HEK293 (cell line): ENCODE measurements around the gene PRR33.

Experiments
- GFI1B ChIP-seq: fragments of 450-650 bp; formaldehyde crosslinking; IDR thresholded peaks from 2 replicates; pipeline ENCODE4 v1.5.1; 2016; ENCODE audit warnings: missing biosample characterization, missing genetic modification characterization
- KLF7 ChIP-seq: fragments of 450-650 bp; formaldehyde crosslinking; IDR thresholded peaks from 2 replicates; pipeline ENCODE4 v1.5.1; 2016; ENCODE audit warnings: missing biosample characterization, missing genetic modification characterization, borderline replicate concordance
- ZNF10 ChIP-seq: fragments of 450-650 bp; formaldehyde crosslinking; IDR thresholded peaks from 2 replicates; pipeline ENCODE4 v1.5.1; 2017; ENCODE audit warnings: missing biosample characterization, missing genetic modification characterization
- ZNF530 ChIP-seq: fragments of 450-650 bp; formaldehyde crosslinking; IDR thresholded peaks from 2 replicates; pipeline ENCODE4 v1.5.1; 2016; ENCODE audit warnings: low read depth, missing biosample characterization, missing genetic modification characterization
- ZNF629 ChIP-seq: fragments of 450-650 bp; formaldehyde crosslinking; IDR thresholded peaks from 2 replicates; pipeline ENCODE4 v1.5.1; 2017; ENCODE audit warnings: missing biosample characterization, missing genetic modification characterization
- ZNF707 ChIP-seq: fragments of 450-650 bp; formaldehyde crosslinking; IDR thresholded peaks from 2 replicates; pipeline ENCODE4 v1.5.1; 2016; ENCODE audit warnings: missing biosample characterization, missing genetic modification characterization
- ZNF837 ChIP-seq: fragments of 450-650 bp; formaldehyde crosslinking; IDR thresholded peaks from 2 replicates; pipeline ENCODE4 v1.5.1; 2016; ENCODE audit warnings: missing biosample characterization, missing genetic modification characterization
- ZSCAN23 ChIP-seq: fragments of 450-650 bp; formaldehyde crosslinking; IDR thresholded peaks from 2 replicates; pipeline ENCODE4 v1.5.1; 2016; ENCODE audit warnings: missing biosample characterization, missing genetic modification characterization
- TF ChIP-seq, protein P1 (sequence below): fragments of 450-650 bp; formaldehyde crosslinking; IDR thresholded peaks from 2 replicates; pipeline ENCODE4 v1.5.1; 2016; ENCODE audit warnings: missing biosample characterization, missing genetic modification characterization
- TF ChIP-seq, protein P2 (sequence below): fragments of 450-650 bp; formaldehyde crosslinking; IDR thresholded peaks from 2 replicates; pipeline ENCODE4 v1.5.1; 2016; ENCODE audit warnings: missing biosample characterization, missing genetic modification characterization
- TF ChIP-seq, protein P3 (sequence below): fragments of 450-650 bp; formaldehyde crosslinking; IDR thresholded peaks from 2 replicates; pipeline ENCODE4 v1.5.1; 2017; ENCODE audit warnings: missing biosample characterization, missing genetic modification characterization
- TF ChIP-seq, protein P4 (sequence below): fragments of 450-650 bp; formaldehyde crosslinking; IDR thresholded peaks from 2 replicates; pipeline ENCODE4 v1.5.1; 2016; ENCODE audit warnings: missing biosample characterization, missing genetic modification characterization
- TF ChIP-seq, protein P5 (sequence below): fragments of 450-650 bp; formaldehyde crosslinking; IDR thresholded peaks from 2 replicates; pipeline ENCODE4 v1.5.1; 2016; ENCODE audit warnings: missing biosample characterization, missing genetic modification characterization, low read depth

DNA sequence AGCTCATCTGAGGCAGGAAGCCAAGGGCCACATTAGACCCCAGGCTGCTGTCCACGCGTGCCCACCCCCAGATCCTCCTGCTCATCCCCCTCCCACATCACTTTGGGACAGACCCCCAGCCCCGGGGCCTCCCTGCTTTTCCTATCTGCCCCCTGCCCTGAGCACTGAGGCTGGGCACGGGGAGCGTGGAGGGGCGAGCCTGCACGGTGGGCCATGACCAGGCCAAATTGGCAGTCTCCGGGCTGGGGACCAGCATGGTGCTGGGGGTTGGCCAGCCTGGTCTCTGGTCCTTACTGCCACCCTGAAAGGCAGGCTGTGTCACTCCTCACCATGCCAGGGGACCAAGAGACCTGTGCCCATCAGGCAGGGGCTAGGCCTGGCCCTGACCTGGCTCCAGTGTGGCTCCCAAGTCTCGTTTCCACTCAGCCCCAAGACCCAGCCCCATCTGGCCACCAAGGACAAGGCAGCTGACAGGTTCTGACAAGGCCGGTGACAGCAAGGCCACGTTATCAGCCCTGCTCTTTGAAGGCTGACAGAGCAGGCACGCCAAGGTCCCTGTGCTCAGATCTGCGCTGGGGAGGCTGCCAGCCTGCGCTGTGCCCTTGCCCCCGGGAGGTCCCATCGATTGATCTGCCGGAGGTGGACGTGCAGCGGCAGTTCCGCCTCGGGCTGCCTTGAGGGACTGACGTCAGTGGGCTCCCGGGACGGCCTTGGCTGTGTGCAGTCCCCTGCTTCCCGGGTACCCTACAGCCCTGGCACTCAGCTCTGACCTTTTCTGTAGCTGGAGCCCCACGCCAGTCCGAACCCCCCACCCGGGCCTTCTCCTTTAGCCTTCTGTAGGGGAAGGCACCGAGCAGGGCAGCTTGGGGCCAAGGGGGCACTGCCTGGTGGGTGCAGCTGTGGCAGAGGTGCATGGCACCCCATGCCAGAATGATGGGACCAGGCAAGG lies 49.3 kb downstream of the PRR33 start:
- TF ChIP-seq ZNF837 (tag by site-specific recombination) (no peak), ZNF707 (tag by site-specific recombination) (no peak), ZNF10 (tag by site-specific recombination) (no peak), ZNF530 (no peak), ZSCAN23 (tag by site-specific recombination) (no peak), ZNF629 (no peak), GFI1B (no peak), KLF7 (no peak)
- TF ChIP-seq, protein P1, sequence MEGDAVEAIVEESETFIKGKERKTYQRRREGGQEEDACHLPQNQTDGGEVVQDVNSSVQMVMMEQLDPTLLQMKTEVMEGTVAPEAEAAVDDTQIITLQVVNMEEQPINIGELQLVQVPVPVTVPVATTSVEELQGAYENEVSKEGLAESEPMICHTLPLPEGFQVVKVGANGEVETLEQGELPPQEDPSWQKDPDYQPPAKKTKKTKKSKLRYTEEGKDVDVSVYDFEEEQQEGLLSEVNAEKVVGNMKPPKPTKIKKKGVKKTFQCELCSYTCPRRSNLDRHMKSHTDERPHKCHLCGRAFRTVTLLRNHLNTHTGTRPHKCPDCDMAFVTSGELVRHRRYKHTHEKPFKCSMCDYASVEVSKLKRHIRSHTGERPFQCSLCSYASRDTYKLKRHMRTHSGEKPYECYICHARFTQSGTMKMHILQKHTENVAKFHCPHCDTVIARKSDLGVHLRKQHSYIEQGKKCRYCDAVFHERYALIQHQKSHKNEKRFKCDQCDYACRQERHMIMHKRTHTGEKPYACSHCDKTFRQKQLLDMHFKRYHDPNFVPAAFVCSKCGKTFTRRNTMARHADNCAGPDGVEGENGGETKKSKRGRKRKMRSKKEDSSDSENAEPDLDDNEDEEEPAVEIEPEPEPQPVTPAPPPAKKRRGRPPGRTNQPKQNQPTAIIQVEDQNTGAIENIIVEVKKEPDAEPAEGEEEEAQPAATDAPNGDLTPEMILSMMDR (tag by site-specific recombination): no peak
- TF ChIP-seq, protein P2, sequence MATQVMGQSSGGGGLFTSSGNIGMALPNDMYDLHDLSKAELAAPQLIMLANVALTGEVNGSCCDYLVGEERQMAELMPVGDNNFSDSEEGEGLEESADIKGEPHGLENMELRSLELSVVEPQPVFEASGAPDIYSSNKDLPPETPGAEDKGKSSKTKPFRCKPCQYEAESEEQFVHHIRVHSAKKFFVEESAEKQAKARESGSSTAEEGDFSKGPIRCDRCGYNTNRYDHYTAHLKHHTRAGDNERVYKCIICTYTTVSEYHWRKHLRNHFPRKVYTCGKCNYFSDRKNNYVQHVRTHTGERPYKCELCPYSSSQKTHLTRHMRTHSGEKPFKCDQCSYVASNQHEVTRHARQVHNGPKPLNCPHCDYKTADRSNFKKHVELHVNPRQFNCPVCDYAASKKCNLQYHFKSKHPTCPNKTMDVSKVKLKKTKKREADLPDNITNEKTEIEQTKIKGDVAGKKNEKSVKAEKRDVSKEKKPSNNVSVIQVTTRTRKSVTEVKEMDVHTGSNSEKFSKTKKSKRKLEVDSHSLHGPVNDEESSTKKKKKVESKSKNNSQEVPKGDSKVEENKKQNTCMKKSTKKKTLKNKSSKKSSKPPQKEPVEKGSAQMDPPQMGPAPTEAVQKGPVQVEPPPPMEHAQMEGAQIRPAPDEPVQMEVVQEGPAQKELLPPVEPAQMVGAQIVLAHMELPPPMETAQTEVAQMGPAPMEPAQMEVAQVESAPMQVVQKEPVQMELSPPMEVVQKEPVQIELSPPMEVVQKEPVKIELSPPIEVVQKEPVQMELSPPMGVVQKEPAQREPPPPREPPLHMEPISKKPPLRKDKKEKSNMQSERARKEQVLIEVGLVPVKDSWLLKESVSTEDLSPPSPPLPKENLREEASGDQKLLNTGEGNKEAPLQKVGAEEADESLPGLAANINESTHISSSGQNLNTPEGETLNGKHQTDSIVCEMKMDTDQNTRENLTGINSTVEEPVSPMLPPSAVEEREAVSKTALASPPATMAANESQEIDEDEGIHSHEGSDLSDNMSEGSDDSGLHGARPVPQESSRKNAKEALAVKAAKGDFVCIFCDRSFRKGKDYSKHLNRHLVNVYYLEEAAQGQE (tag by site-specific recombination): no peak
- TF ChIP-seq, protein P3, sequence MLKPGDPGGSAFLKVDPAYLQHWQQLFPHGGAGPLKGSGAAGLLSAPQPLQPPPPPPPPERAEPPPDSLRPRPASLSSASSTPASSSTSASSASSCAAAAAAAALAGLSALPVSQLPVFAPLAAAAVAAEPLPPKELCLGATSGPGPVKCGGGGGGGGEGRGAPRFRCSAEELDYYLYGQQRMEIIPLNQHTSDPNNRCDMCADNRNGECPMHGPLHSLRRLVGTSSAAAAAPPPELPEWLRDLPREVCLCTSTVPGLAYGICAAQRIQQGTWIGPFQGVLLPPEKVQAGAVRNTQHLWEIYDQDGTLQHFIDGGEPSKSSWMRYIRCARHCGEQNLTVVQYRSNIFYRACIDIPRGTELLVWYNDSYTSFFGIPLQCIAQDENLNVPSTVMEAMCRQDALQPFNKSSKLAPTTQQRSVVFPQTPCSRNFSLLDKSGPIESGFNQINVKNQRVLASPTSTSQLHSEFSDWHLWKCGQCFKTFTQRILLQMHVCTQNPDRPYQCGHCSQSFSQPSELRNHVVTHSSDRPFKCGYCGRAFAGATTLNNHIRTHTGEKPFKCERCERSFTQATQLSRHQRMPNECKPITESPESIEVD (tag by site-specific recombination): no peak
- TF ChIP-seq, protein P4, sequence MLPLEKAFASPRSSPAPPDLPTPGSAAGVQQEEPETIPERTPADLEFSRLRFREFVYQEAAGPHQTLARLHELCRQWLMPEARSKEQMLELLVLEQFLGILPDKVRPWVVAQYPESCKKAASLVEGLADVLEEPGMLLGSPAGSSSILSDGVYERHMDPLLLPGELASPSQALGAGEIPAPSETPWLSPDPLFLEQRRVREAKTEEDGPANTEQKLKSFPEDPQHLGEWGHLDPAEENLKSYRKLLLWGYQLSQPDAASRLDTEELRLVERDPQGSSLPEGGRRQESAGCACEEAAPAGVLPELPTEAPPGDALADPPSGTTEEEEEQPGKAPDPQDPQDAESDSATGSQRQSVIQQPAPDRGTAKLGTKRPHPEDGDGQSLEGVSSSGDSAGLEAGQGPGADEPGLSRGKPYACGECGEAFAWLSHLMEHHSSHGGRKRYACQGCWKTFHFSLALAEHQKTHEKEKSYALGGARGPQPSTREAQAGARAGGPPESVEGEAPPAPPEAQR: no peak
- TF ChIP-seq, protein P5, sequence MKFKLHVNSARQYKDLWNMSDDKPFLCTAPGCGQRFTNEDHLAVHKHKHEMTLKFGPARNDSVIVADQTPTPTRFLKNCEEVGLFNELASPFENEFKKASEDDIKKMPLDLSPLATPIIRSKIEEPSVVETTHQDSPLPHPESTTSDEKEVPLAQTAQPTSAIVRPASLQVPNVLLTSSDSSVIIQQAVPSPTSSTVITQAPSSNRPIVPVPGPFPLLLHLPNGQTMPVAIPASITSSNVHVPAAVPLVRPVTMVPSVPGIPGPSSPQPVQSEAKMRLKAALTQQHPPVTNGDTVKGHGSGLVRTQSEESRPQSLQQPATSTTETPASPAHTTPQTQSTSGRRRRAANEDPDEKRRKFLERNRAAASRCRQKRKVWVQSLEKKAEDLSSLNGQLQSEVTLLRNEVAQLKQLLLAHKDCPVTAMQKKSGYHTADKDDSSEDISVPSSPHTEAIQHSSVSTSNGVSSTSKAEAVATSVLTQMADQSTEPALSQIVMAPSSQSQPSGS (tag by site-specific recombination): no peak
